CD4-positive, alpha-beta T cell treated with Interleukin-6 for 4 hours (primary cell): ENCODE measurements around the gene TXNRD2.
"Not testable (repeated sequence)": the region's sequence is repeated elsewhere in the genome, so short reads cannot be mapped to it uniquely, and the experiment has no call there.

Source experiments
- DNase-seq: peaks from one replicate; pipeline ENCODE4 v3.0.0-alpha.2; 2020; ENCODE audit warnings: mixed read lengths

TXNRD2 gene

GRCh38 chr22:19918332-19919106, 23.1 kb downstream of the TXNRD2 start:
- no peak for DNase-seq

GRCh38 chr22:19917389-19918138, 24.1 kb downstream of the TXNRD2 start:
- DNase-seq, result no peak

- no peak for DNase-seq
These were observed 24.7 kb downstream of the TXNRD2 start for GRCh38 chr22:19916941-19917340.

GRCh38 chr22:19916006-19916405, 25.6 kb downstream of the TXNRD2 start:
- DNase-seq, result no peak

- no peak for DNase-seq
These were observed 26.2 kb downstream of the TXNRD2 start for GRCh38 chr22:19915287-19915954.

GRCh38 chr22:19914201-19914943, 27.2 kb downstream of the TXNRD2 start:
- DNase-seq, result no peak

GRCh38 chr22:19913337-19913936, 28.2 kb downstream of the TXNRD2 start:
- DNase-seq, result no peak

GRCh38 chr22:19912271-19912999, 29.2 kb downstream of the TXNRD2 start:
- no peak for DNase-seq

GRCh38 chr22:19911540-19912270, 29.9 kb downstream of the TXNRD2 start:
- no peak for DNase-seq

GRCh38 chr22:19910180-19910744, 31.4 kb downstream of the TXNRD2 start:
- DNase-seq, result no peak

- DNase-seq, result peak; percentile 92
These were observed 32.1 kb downstream of the TXNRD2 start for GRCh38 chr22:19909350-19910179.

- DNase-seq, result not testable (repeated sequence)
These were observed 33.7 kb downstream of the TXNRD2 start for GRCh38 chr22:19907902-19908301.

- not testable (repeated sequence) for DNase-seq
These were observed 34.8 kb downstream of the TXNRD2 start for GRCh38 chr22:19906864-19907263.

GRCh38 chr22:19905347-19906276, 36.0 kb downstream of the TXNRD2 start:
- no peak for DNase-seq

GRCh38 chr22:19904935-19905334, 36.7 kb downstream of the TXNRD2 start:
- no peak for DNase-seq

- no peak for DNase-seq
These were observed 37.3 kb downstream of the TXNRD2 start for GRCh38 chr22:19904174-19904856.

GRCh38 chr22:19903513-19903912, 38.1 kb downstream of the TXNRD2 start:
- DNase-seq, result no peak

- DNase-seq, result no peak
These were observed 38.6 kb downstream of the TXNRD2 start for GRCh38 chr22:19903031-19903430.
